ENCODE data around the gene SP3. TPM values are rescaled to one million over a fixed set of nuclear protein-coding genes. Genes with fewer than 3 reads are reported as not detected.

The SP3 gene
- total and polyA plus RNA-seq, 2 experiments from 2014 or later = 24.1 to 110 TPM

- no peak for TF ChIP-seq ETS1 (IDR thresholded peaks at IDR 0.05)
- TF ChIP-seq, protein P1, sequence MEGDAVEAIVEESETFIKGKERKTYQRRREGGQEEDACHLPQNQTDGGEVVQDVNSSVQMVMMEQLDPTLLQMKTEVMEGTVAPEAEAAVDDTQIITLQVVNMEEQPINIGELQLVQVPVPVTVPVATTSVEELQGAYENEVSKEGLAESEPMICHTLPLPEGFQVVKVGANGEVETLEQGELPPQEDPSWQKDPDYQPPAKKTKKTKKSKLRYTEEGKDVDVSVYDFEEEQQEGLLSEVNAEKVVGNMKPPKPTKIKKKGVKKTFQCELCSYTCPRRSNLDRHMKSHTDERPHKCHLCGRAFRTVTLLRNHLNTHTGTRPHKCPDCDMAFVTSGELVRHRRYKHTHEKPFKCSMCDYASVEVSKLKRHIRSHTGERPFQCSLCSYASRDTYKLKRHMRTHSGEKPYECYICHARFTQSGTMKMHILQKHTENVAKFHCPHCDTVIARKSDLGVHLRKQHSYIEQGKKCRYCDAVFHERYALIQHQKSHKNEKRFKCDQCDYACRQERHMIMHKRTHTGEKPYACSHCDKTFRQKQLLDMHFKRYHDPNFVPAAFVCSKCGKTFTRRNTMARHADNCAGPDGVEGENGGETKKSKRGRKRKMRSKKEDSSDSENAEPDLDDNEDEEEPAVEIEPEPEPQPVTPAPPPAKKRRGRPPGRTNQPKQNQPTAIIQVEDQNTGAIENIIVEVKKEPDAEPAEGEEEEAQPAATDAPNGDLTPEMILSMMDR (conservative IDR thresholded peaks at IDR 0.05; ENCODE audit: low read depth in 2 of 2) = no peak
- no peak for TF ChIP-seq NANOG (IDR thresholded peaks at IDR 0.05; ENCODE audit: borderline replicate concordance)
- no peak for TF ChIP-seq EZH2phosphoT487 (IDR thresholded peaks at IDR 0.05; ENCODE audit: unreplicated experiment)
- TF ChIP-seq ZNF331 (CRISPR knock-in tag; IDR thresholded peaks at IDR 0.05; ENCODE audit: low read depth) = no peak
- no peak for TF ChIP-seq POLR2AphosphoS5 (IDR thresholded peaks at IDR 0.05; ENCODE audit: low read depth)
- no peak for TF ChIP-seq ZNF114 (CRISPR knock-in tag; IDR thresholded peaks at IDR 0.05)
- no peak for TF ChIP-seq CREB1 (CRISPR knock-in tag; IDR thresholded peaks at IDR 0.05; ENCODE audit: low read depth)
- no peak for TF ChIP-seq EZH2 (IDR thresholded peaks at IDR 0.05; ENCODE audit: low read depth, unreplicated experiment)
- TF ChIP-seq STAT1 (IDR thresholded peaks at IDR 0.05; ENCODE audit: unreplicated experiment) = no peak
- no peak for TF ChIP-seq JUNB (IDR thresholded peaks at IDR 0.05; ENCODE audit: unreplicated experiment)
These were observed 42.4 kb downstream of the SP3 start (continued) for GRCh38 chr2:173922760-173923159.

GRCh38 chr2:173922068-173922467 is 43.1 kb downstream of the SP3 start:
- no peak overlapping the region for H3K27ac Mint-ChIP-seq
- no peaks in the 10 kb centered on the region for H3K27me3 Mint-ChIP-seq (ENCODE audit: insufficient read depth, low read depth, poor library complexity)
- no peak overlapping the region for H3K4me3 ChIP-seq
- H3K9me2 ChIP-seq (ENCODE audit: insufficient read depth) = no peaks in the 10 kb centered on the region
- 0 out of 3 replicates have a peak, but pooled peaks cover 2% of the 10 kb centered on the region for H3K4me1 Mint-ChIP-seq
- H3K4me1 ChIP-seq (ENCODE audit: insufficient read depth) = no peaks in the 10 kb centered on the region
- ATAC-seq (no peak), DNase-seq (ENCODE audit: low spot score) (no peak)
- peaks cover 21% of the 10 kb centered on the region for H3K36me3 Mint-ChIP-seq (ENCODE audit: low read depth)
- H3K9me3 Mint-ChIP-seq = no peaks in the 10 kb centered on the region
- no peaks in the 10 kb centered on the region; the same call in 1 of the 2 replicates for H3K36me3 ChIP-seq (ENCODE audit: insufficient read depth)
- peaks cover 100% of the 10 kb centered on the region for H3K79me2 ChIP-seq (replicated peaks; ENCODE audit: insufficient read depth)
- no peaks in the 10 kb centered on the region for H3F3A ChIP-seq (replicated peaks; ENCODE audit: low read depth)
- peaks cover 16% of the 10 kb centered on the region for H4K20me1 ChIP-seq (replicated peaks; ENCODE audit: insufficient read depth)
- H2AFZ ChIP-seq = no peak overlapping the region
- H3K27me3 ChIP-seq (ENCODE audit: insufficient read depth) = no peaks in the 10 kb centered on the region
- H3K4me2 ChIP-seq = no peak overlapping the region
- H3K4me3 Mint-ChIP-seq = no peak overlapping the region
- 0 out of 2 replicates have a peak overlapping the region, but pooled peaks have one; percentile 16 for H3K27ac ChIP-seq (ENCODE audit: low read depth)
- TF ChIP-seq ZNF462 (CRISPR knock-in tag; IDR thresholded peaks at IDR 0.05) (no peak), JUNB (IDR thresholded peaks at IDR 0.05; ENCODE audit: unreplicated experiment) (no peak), CREB1 (CRISPR knock-in tag; IDR thresholded peaks at IDR 0.05; ENCODE audit: low read depth) (no peak), REST (IDR thresholded peaks at IDR 0.05; ENCODE audit: unreplicated experiment) (no peak), EZH2 (IDR thresholded peaks at IDR 0.05; ENCODE audit: low read depth, unreplicated experiment) (no peak), ZNF331 (CRISPR knock-in tag; IDR thresholded peaks at IDR 0.05; ENCODE audit: low read depth) (no peak)

Measured in GM23338 (cell line).